CD14-positive monocyte (primary cell): ENCODE data around the gene DDX27. TPM values are rescaled to one million over a fixed set of nuclear protein-coding genes. Genes with fewer than 3 reads are reported as not detected.

Experiments used
- DNase-seq, 3 donors: peaks; one replicate each; pipeline ENCODE4 v3.0.0-alpha.2; 2011 to 2022
- H2AFZ ChIP-seq: 2 replicates; pipeline ENCODE4 v1.6.0; 2012; ENCODE audit warnings: mild to moderate bottlenecking, low read depth, low read length, inconsistent platforms; ENCODE audit not compliant: insufficient read depth, poor library complexity, severe bottlenecking
- H3K27ac ChIP-seq, 2 donors: 1 replicate in 1 of 2; 2 replicates in 1 of 2; pipeline ENCODE4 v1.5.1; 2012 to 2013; ENCODE audit warnings: low read length in 2 of 2, control low read depth in 1 of 2, inconsistent platforms in 1 of 2, low read depth in 1 of 2, mild to moderate bottlenecking in 1 of 2
- H3K27me3 ChIP-seq, 2 donors: one replicate each; pipeline versions ENCODE4 v1.6.0 to v1.6.1; 2011 to 2013; ENCODE audit warnings: low read length in 2 of 2; ENCODE audit not compliant: control insufficient read depth in 2 of 2, insufficient read depth in 2 of 2
- H3K36me3 ChIP-seq, 2 donors: replicated peaks in 1 of 2; 1 replicate in 1 of 2; 2 replicates in 1 of 2; pipeline versions ENCODE4 v1.5.1 to v1.6.1; 2012 to 2013; ENCODE audit warnings: low read length in 2 of 2, control low read depth in 1 of 2, inconsistent platforms in 1 of 2, mild to moderate bottlenecking in 1 of 2; ENCODE audit not compliant: insufficient read depth in 2 of 2, control insufficient read depth in 1 of 2
- H3K4me1 ChIP-seq, 2 donors: 1 replicate in 1 of 2; 2 replicates in 1 of 2; pipeline versions ENCODE4 v1.5.1 to v1.6.1; 2012 to 2013; ENCODE audit warnings: low read length in 2 of 2, control low read depth in 1 of 2, inconsistent platforms in 1 of 2, mild to moderate bottlenecking in 1 of 2, moderate library complexity in 1 of 2; ENCODE audit not compliant: insufficient read depth in 2 of 2, control insufficient read depth in 1 of 2
- H3K4me2 ChIP-seq: replicated peaks from 2 replicates; pipeline ENCODE3; 2012; ENCODE audit warnings: low read length, moderate library complexity, mild to moderate bottlenecking; ENCODE audit not compliant: poor library complexity, severe bottlenecking; ENCODE audit errors: extremely low read depth
- H3K4me3 ChIP-seq, 3 experiments: fragments of 200-600 bp in 1 of 3; sonication (generic) in 1 of 3; replicated peaks in 1 of 3; 1 replicate in 2 of 3; 2 replicates in 1 of 3; pipeline ENCODE4 v1.5.1; 2011 to 2013; ENCODE audit warnings: low read length in 3 of 3, mild to moderate bottlenecking in 3 of 3, control low read depth in 2 of 3, low read depth in 2 of 3, inconsistent platforms in 1 of 3, moderate library complexity in 1 of 3
- H3K79me2 ChIP-seq: 2 replicates; pipeline ENCODE4 v1.6.0; 2012; ENCODE audit warnings: mild to moderate bottlenecking, control low read depth, inconsistent platforms, low read length, moderate library complexity; ENCODE audit not compliant: insufficient read depth
- H3K9ac ChIP-seq: 2 replicates; pipeline ENCODE4 v1.6.0; 2017; ENCODE audit warnings: low read length, mild to moderate bottlenecking; ENCODE audit not compliant: insufficient read depth, poor library complexity, severe bottlenecking
- H3K9me3 ChIP-seq, 2 donors: replicated peaks in 1 of 2; 1 replicate in 1 of 2; 2 replicates in 1 of 2; pipeline versions ENCODE4 v1.5.1 to v1.6.1; 2012 to 2013; ENCODE audit warnings: low read length in 2 of 2, control low read depth in 1 of 2; ENCODE audit not compliant: control insufficient read depth in 1 of 2, insufficient read depth in 1 of 2
- H4K20me1 ChIP-seq: 2 replicates; pipeline ENCODE4 v1.6.0; 2012; ENCODE audit warnings: mild to moderate bottlenecking, low read length, control low read depth, moderate library complexity; ENCODE audit not compliant: insufficient read depth
- H3K27ac Mint-ChIP-seq, 7 donors: one replicate each; pipeline ENCODE4 v1.8.0; 2020; ENCODE audit warnings: mild to moderate bottlenecking in 7 of 7, mixed read lengths in 7 of 7, moderate library complexity in 6 of 7, inconsistent platforms in 2 of 7
- H3K27me3 Mint-ChIP-seq, 3 donors: one replicate each; pipeline ENCODE4 v1.8.0; 2021 to 2022; ENCODE audit warnings: low read depth in 3 of 3, mild to moderate bottlenecking in 3 of 3, mixed read lengths in 3 of 3, moderate library complexity in 3 of 3, inconsistent platforms in 1 of 3
- H3K36me3 Mint-ChIP-seq, 2 donors: one replicate each; pipeline ENCODE4 v1.8.0; 2020; ENCODE audit warnings: mixed read lengths in 2 of 2, inconsistent platforms in 1 of 2, mild to moderate bottlenecking in 1 of 2
- H3K4me1 Mint-ChIP-seq: one replicate; pipeline ENCODE4 v1.8.0; 2020; ENCODE audit warnings: mild to moderate bottlenecking, mixed read lengths
- H3K4me3 Mint-ChIP-seq, 2 donors: one replicate each; pipeline ENCODE4 v1.8.0; 2020; ENCODE audit warnings: mild to moderate bottlenecking in 2 of 2, mixed read lengths in 2 of 2, moderate library complexity in 1 of 2
- H3K9me3 Mint-ChIP-seq, 7 donors: one replicate each; pipeline ENCODE4 v1.8.0; 2020 to 2022; ENCODE audit warnings: mixed read lengths in 7 of 7, mild to moderate bottlenecking in 6 of 7, moderate library complexity in 6 of 7, inconsistent platforms in 2 of 7
- CTCF ChIP-seq: fragments of 200-600 bp; IDR thresholded peaks from one replicate; pipeline ENCODE4 v1.8.0; 2022; ENCODE audit warnings: antibody characterized with exemption, mild to moderate bottlenecking
- WGBS: methylation state at CpG from one replicate; pipeline ENCODE4 v1.1.5; 2013; ENCODE audit warnings: missing lambda C conversion rate; ENCODE audit not compliant: insufficient coverage; 5-methylcytosine and 5-hydroxymethylcytosine counted together
- intact Hi-C, 2 donors: fragments of 100-400 bp; cut with micrococcal nuclease; formaldehyde crosslinking; loops; one replicate each; pipeline versions ENCODE4 v1.15.0 to v1.15.1; 2023
- polyA plus RNA-seq, 3 donors: library from polyadenylated mRNA; depleted of rRNA in 1 of 3; unstranded in 2 of 3; stranded (reverse) in 1 of 3; fragments of 300-500 nt in 2 of 3; fragments of >200 nt in 1 of 3; fragmentation: Illumina TruSeq in 2 of 3; gene quantifications; 1 replicate in 2 of 3; 2 replicates in 1 of 3; pipeline ENCODE4 v1.2.3, GENCODE V29; 2012 to 2021

The DDX27 gene
- polyA plus RNA-seq, 3 donors = 13.8 to 31.5 (median 17.7) TPM

- TF ChIP-seq CTCF = no peak
- peaks cover 97% of the 10 kb centered on the region for H4K20me1 ChIP-seq
- H3K4me1 Mint-ChIP-seq = no peaks in the 10 kb centered on the region
- H3K9ac ChIP-seq = no peak overlapping the region
- WGBS = no CpG with 5 or more reads among the region's 1 CpG
- H2AFZ ChIP-seq = no peak overlapping the region
- peaks cover 0 to under 1% (median 0%) of the 10 kb centered on the region in 7 donors for H3K9me3 Mint-ChIP-seq
- H3K4me3 ChIP-seq = no peak overlapping the region
- peak overlapping the region in 1 of 7 donors; percentile 41 for H3K27ac Mint-ChIP-seq
- no peak overlapping the region for H3K27ac ChIP-seq
- no peaks in the 10 kb centered on the region for H3K27me3 Mint-ChIP-seq
- peaks cover 12 to 66% of the 10 kb centered on the region in 2 donors for H3K36me3 ChIP-seq
- no peak for DNase-seq
- H3K27me3 ChIP-seq = no peaks in the 10 kb centered on the region
- H3K4me2 ChIP-seq = no peak overlapping the region
- peaks cover 22 to 57% of the 10 kb centered on the region in 2 donors for H3K36me3 Mint-ChIP-seq
- no peak overlapping the region for H3K4me3 Mint-ChIP-seq
- no peaks in the 10 kb centered on the region for H3K9me3 ChIP-seq
- H3K4me1 ChIP-seq = no peaks in the 10 kb centered on the region
- peaks cover 95% of the 10 kb centered on the region for H3K79me2 ChIP-seq
- intact Hi-C loops = no loop called here
Measured at GRCh38 chr20:49172413-49172812, 46.8 kb upstream of the DDX27 start.

GRCh38 chr20:49174183-49174582, 45.0 kb upstream of the DDX27 start:
- no peak for DNase-seq
- no peak overlapping the region for H3K9ac ChIP-seq
- Mint-ChIP-seq H3K27me3 (no peaks in the 10 kb centered on the region), H3K36me3 (peaks cover 30 to 64% of the 10 kb centered on the region in 2 donors), H3K27ac (no peak overlapping the region), H3K9me3 (peaks cover 0 to 3% (median 0%) of the 10 kb centered on the region in 7 donors), H3K4me3 (no peak overlapping the region), H3K4me1 (no peaks in the 10 kb centered on the region)
- H3K4me3 ChIP-seq = no peak overlapping the region
- WGBS = 96% methylated on average over 4 of the region's 6 CpGs
- no peaks in the 10 kb centered on the region for H3K27me3 ChIP-seq
- intact Hi-C loops = no loop called here
- H2AFZ ChIP-seq = no peak overlapping the region
- peaks cover 95% of the 10 kb centered on the region for H4K20me1 ChIP-seq
- H3K4me2 ChIP-seq = no peak overlapping the region
- no peaks in the 10 kb centered on the region for H3K9me3 ChIP-seq
- no peak for TF ChIP-seq CTCF
- H3K27ac ChIP-seq = no peak overlapping the region
- H3K36me3 ChIP-seq = peaks cover 19 to 69% of the 10 kb centered on the region in 2 donors
- H3K4me1 ChIP-seq = no peaks in the 10 kb centered on the region
- peaks cover 95% of the 10 kb centered on the region for H3K79me2 ChIP-seq
